Gastrocnemius medialis (tissue), 4 donors: ENCODE results near the gene TSPAN10. TPM values are rescaled to one million over a fixed set of nuclear protein-coding genes. Genes with fewer than 3 reads are reported as not detected.

ENCODE experiments used
- ATAC-seq, 2 donors: fragments of 150-250 bp; one replicate each; pipeline ENCODE4 v1.9.1; 2016
- DNase-seq, 2 donors: peaks; one replicate each; pipeline ENCODE4 v3.0.0-alpha.2; 2019
- H3K27ac ChIP-seq, 4 donors: fragments of 200-600 bp; sonication (generic); 1 replicate in 1 of 4; 2 replicates in 3 of 4; pipeline ENCODE4 v1.5.1; 2016 to 2018; ENCODE audit warnings: mild to moderate bottlenecking in 2 of 4, moderate library complexity in 1 of 4
- H3K27me3 ChIP-seq, 3 donors: fragments of 200-600 bp; sonication (generic) in 2 of 3; 1 replicate in 1 of 3; 2 replicates in 2 of 3; pipeline versions ENCODE4 v1.5.1 to v1.6.0; 2016 to 2019; ENCODE audit warnings: mild to moderate bottlenecking in 1 of 3, moderate library complexity in 1 of 3
- H3K36me3 ChIP-seq, 2 donors: fragments of 200-600 bp; sonication (generic) in 1 of 2; one replicate each; pipeline ENCODE4 v1.5.1; 2017 to 2018
- H3K4me1 ChIP-seq, 2 donors: fragments of 200-600 bp; sonication (generic) in 1 of 2; one replicate each; pipeline ENCODE4 v1.5.1; 2016 to 2017; ENCODE audit warnings: mild to moderate bottlenecking in 2 of 2
- H3K4me3 ChIP-seq, 4 donors: fragments of 200-600 bp; sonication (generic) in 3 of 4; 1 replicate in 1 of 4; 2 replicates in 3 of 4; pipeline ENCODE4 v1.5.1; 2016 to 2019; ENCODE audit warnings: mild to moderate bottlenecking in 2 of 4
- H3K9me3 ChIP-seq, 3 donors: fragments of 200-600 bp; sonication (generic) in 2 of 3; 1 replicate in 1 of 3; 2 replicates in 2 of 3; pipeline ENCODE4 v1.5.1; 2016 to 2019
- CTCF ChIP-seq, 5 experiments: fragments of 450-650 bp in 3 of 5; fragments of 200-600 bp in 2 of 5; sonication (generic) in 2 of 5; IDR thresholded peaks in 4 of 5; conservative IDR thresholded peaks in 1 of 5; 1 replicate in 4 of 5; 2 replicates in 1 of 5; pipeline ENCODE4 v1.5.1; 2016 to 2019; ENCODE audit warnings: antibody characterized with exemption in 5 of 5, mild to moderate bottlenecking in 3 of 5, moderate library complexity in 3 of 5
- POLR2A ChIP-seq, 2 donors: fragments of 450-650 bp; IDR thresholded peaks; one replicate each; pipeline ENCODE4 v1.6.1; 2017; ENCODE audit warnings: antibody characterized with exemption in 2 of 2, mild to moderate bottlenecking in 2 of 2, moderate library complexity in 2 of 2
- in situ Hi-C, 4 donors: fragments of 200-750 bp; cut with MboI; loops; one replicate each; pipeline versions ENCODE4 v1.15.0 to v1.8.0; 2017; ENCODE audit warnings: low sequenced_read_pairs in 4 of 4
- intact Hi-C: fragments of 100-400 bp; cut with DNase I; formaldehyde crosslinking; loops from one replicate; pipeline ENCODE4 v1.15.1; 2023; ENCODE audit warnings: low total_unique reads
- total RNA-seq, 4 donors: library from RNA; depleted of rRNA; stranded (reverse); fragments of >200 nt; gene quantifications; one replicate each; pipeline versions ENCODE4 v1.1.0 to v1.2.3, GENCODE V29; 2016

TSPAN10 gene
- total RNA-seq, 4 donors from 2014 or later: 0.22 to 0.26 TPM; not detected in 2

GRCh38 chr17:81662002-81662401 is 25.0 kb downstream of the TSPAN10 start:
- Histone ChIP-seq H3K9me3 (no peaks in the 10 kb centered on the region), H3K4me1 (peaks cover 10 to 14% of the 10 kb centered on the region in 2 donors), H3K36me3 (peaks cover 0 to 5% of the 10 kb centered on the region in 2 donors), H3K4me3 (no peak overlapping the region), H3K27me3 (no peaks in the 10 kb centered on the region), H3K27ac (no peak overlapping the region)
- intact Hi-C loops (no loop called here), in situ Hi-C loops (no loop called here)
- no peak for TF ChIP-seq CTCF (IDR thresholded peaks at IDR 0.05 in 4 of 5, conservative IDR thresholded peaks at IDR 0.05 in 1 of 5)
- TF ChIP-seq POLR2A (IDR thresholded peaks at IDR 0.05): no peak
- DNase-seq (no peak), ATAC-seq (no peak)

DNA sequence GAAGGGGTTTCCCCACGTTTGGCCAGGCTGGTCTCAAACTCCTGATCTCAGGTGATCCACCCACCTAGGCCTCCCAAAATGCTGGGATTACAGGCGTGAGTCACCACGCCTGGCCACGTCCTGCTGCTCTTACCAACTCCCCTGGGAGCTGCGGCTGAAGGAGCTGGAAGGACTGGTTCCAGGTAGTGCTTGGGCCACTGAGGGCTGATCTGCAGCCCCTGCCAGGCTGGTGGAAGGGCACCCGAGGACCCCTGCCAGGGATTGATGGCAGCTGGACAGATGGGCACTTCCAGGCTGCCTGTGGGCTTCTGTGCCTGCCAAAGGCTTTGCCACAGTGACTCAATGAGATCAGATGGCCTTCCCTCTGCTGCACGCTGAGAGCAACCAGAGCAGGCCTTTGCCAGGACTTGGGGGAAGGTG is 27.1 kb downstream of the TSPAN10 start:
- intact Hi-C loops: no loop called here
- TF ChIP-seq CTCF (IDR thresholded peaks at IDR 0.05 in 4 of 5, conservative IDR thresholded peaks at IDR 0.05 in 1 of 5): no peak
- TF ChIP-seq POLR2A (IDR thresholded peaks at IDR 0.05): no peak
- in situ Hi-C loops: no loop called here

DNA sequence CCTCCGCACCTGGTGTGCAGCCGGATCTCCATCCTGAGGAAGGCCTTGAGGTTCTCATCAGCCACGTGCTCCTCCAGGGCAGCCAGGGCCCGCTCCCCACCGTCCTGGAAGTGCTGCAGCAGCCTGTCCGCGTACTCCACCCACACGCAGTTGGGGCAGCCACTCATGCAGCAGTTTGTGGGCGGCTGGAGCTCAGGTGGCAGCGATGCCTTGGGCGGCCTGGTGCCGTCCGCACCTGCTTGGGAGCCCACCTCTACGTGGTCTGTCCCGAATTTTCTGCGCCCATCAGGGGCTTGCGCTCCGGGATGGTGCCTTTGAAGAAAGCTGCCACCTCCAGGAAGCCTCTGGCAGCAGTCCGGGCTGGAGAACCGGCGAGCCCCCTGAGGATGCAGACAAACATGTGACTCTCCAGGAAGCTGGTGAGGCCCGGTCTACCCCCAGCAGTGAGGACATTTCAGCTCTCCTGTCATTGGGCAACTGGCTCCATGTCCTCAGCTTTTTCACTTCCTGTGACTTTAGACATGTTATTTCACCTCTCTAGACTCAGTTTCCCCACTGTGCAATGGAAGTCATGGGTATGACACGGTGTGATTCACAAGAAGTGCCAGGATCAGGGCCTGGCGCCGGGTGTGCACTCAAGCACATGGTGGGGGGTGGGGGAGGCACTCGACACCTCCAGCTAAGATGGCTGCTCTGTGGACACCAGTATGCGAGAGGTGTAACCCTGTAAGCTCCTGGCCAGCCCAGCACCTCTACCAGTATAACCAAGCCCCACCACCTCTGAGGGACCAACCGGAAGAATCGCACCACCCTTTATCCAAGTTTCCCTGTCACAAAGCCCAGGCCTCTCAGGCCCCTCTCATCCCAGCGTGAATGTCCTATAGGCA is 28.5 kb downstream of the TSPAN10 start:
- DNase-seq (no peak), ATAC-seq (no peak)
- Histone ChIP-seq H3K27me3 (no peaks in the 10 kb centered on the region), H3K27ac (peak overlapping the region; percentile 73 to 87 (median 84)), H3K4me1 (peaks cover 19 to 21% of the 10 kb centered on the region in 2 donors), H3K4me3 (peak overlapping the region; percentile 78 to 97 (median 88)), H3K9me3 (no peaks in the 10 kb centered on the region), H3K36me3 (peaks cover 0 to 24% of the 10 kb centered on the region in 2 donors)
- in situ Hi-C loops (no loop called here), intact Hi-C loops (loop anchor here (1.0 to 2.0 kb wide), 2 partner anchors 18 to 29 kb away; partner anchors contain the start of genes ARL16, NPLOC4 and TSPAN10)
- TF ChIP-seq POLR2A (IDR thresholded peaks at IDR 0.05): no peak
- no peak for TF ChIP-seq CTCF (IDR thresholded peaks at IDR 0.05 in 4 of 5, conservative IDR thresholded peaks at IDR 0.05 in 1 of 5)

More for the DNA sequence above, 27.1 kb downstream of the TSPAN10 start:
- ATAC-seq (no peak), DNase-seq (no peak)
- no peaks in the 10 kb centered on the region for H3K9me3 ChIP-seq
- peaks cover 0 to 10% of the 10 kb centered on the region in 2 donors for H3K36me3 ChIP-seq
- no peak overlapping the region for H3K4me3 ChIP-seq
- H3K4me1 ChIP-seq: peaks cover 19 to 21% of the 10 kb centered on the region in 2 donors
- H3K27me3 ChIP-seq: no peaks in the 10 kb centered on the region
- H3K27ac ChIP-seq: no peak overlapping the region

DNA sequence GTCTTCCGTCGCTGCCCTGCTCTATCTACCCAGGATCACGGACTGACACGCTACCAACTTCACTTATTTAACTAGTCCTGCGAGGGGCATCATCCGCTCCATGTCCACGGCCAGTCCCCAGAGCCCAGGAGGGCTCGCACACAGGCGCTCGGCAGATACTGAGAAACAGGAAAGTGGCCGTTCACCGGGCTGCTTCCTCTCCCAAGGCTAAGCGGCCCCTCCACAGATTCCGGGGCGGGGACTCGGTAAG is 29.0 kb downstream of the TSPAN10 start:
- no peaks in the 10 kb centered on the region for H3K27me3 ChIP-seq
- H3K4me1 ChIP-seq: peaks cover 19 to 21% of the 10 kb centered on the region in 2 donors
- ATAC-seq (peak; percentile 7 to 22), DNase-seq (no peak)
- no peaks in the 10 kb centered on the region for H3K9me3 ChIP-seq
- no peak for TF ChIP-seq POLR2A (IDR thresholded peaks at IDR 0.05)
- TF ChIP-seq CTCF (IDR thresholded peaks at IDR 0.05 in 4 of 5, conservative IDR thresholded peaks at IDR 0.05 in 1 of 5): no peak
- intact Hi-C loops: loop anchor here (1.0 to 2.0 kb wide), 2 partner anchors 17 to 29 kb away; partner anchors contain the start of genes ARL16, NPLOC4 and TSPAN10
- in situ Hi-C loops: no loop called here
- peaks cover 0 to 30% of the 10 kb centered on the region in 2 donors for H3K36me3 ChIP-seq
- peak overlapping the region; percentile 78 to 97 (median 88) for H3K4me3 ChIP-seq
- H3K27ac ChIP-seq: peak overlapping the region; percentile 73 to 87 (median 84)
